Upper lobe of left lung (tissue), 6 donors: ENCODE measurements around the gene LEP. TPM values are rescaled to one million over a fixed set of nuclear protein-coding genes. Genes with fewer than 3 reads are reported as not detected.

ENCODE experiments used
- ATAC-seq, 2 donors: fragments of 200-7000 bp; cut with Tn5 transposase; one replicate each; pipeline ENCODE4 v1.9.1; 2022; ENCODE audit warnings: mild to moderate bottlenecking in 2 of 2, moderate library complexity in 2 of 2; ENCODE audit not compliant: low FRiP score in 2 of 2
- DNase-seq, 2 donors: peaks; one replicate each; pipeline ENCODE4 v3.0.0-alpha.2; 2019 to 2020
- H3K27ac ChIP-seq, 4 donors: fragments of 200-600 bp; sonication (generic); one replicate each; pipeline ENCODE4 v1.5.1; 2016 to 2019
- H3K27me3 ChIP-seq, 4 donors: fragments of 200-600 bp; sonication (generic); one replicate each; pipeline ENCODE4 v1.5.1; 2017 to 2019
- H3K36me3 ChIP-seq, 4 donors: fragments of 200-600 bp; sonication (generic); one replicate each; pipeline ENCODE4 v1.5.1; 2016 to 2019
- H3K4me1 ChIP-seq, 4 donors: fragments of 200-600 bp; sonication (generic); one replicate each; pipeline ENCODE4 v1.5.1; 2018 to 2019
- H3K4me3 ChIP-seq, 4 donors: fragments of 200-600 bp; sonication (generic); one replicate each; pipeline ENCODE4 v1.5.1; 2017 to 2019; ENCODE audit warnings: mild to moderate bottlenecking in 2 of 4, moderate library complexity in 1 of 4
- H3K9me3 ChIP-seq, 4 donors: fragments of 200-600 bp; sonication (generic); one replicate each; pipeline ENCODE4 v1.5.1; 2018 to 2019
- CTCF ChIP-seq, 6 experiments: fragments of 450-650 bp in 4 of 6; fragments of 200-600 bp in 2 of 6; sonication (generic) in 2 of 6; IDR thresholded peaks; one replicate each; pipeline ENCODE4 v1.5.1; 2016 to 2019; ENCODE audit warnings: antibody characterized with exemption in 6 of 6
- EP300 ChIP-seq, 4 donors: sonication (generic); formaldehyde crosslinking; IDR thresholded peaks; one replicate each; pipeline ENCODE4 v1.5.1; 2017; ENCODE audit warnings: antibody characterized with exemption in 4 of 4, control low read depth in 2 of 4
- POLR2A ChIP-seq, 4 donors: fragments of 450-650 bp; IDR thresholded peaks; one replicate each; pipeline ENCODE4 v1.5.1; 2016 to 2017; ENCODE audit warnings: antibody characterized with exemption in 4 of 4, mild to moderate bottlenecking in 2 of 4
- POLR2AphosphoS5 ChIP-seq, 2 donors: sonication (generic); formaldehyde crosslinking; IDR thresholded peaks; one replicate each; pipeline ENCODE4 v1.5.1; 2017; ENCODE audit warnings: antibody characterized with exemption in 2 of 2
- WGBS, 2 donors: methylation state at CpG; one replicate each; pipeline ENCODE4 v1.1.5; 2017 to 2018; 5-methylcytosine and 5-hydroxymethylcytosine counted together
- small RNA-seq, 4 donors: library from RNA; depleted of rRNA; stranded (forward); fragments of <200 nt; gene quantifications; one replicate each; pipeline ENCODE3, GENCODE V24; 2016
- total RNA-seq, 6 donors: library from RNA; depleted of rRNA in 4 of 6; stranded (reverse); fragments of >200 nt in 4 of 6; gene quantifications; one replicate each; pipeline versions ENCODE4 v1.1.0 to v1.2.1, GENCODE V29; 2016 to 2021
- donor health status: DM: no; HTN: no; CAD: no; lungs with moderate emphysema.
- donor health status: DM: no; HTN: yes; CAD: no; lungs with severe emphysema.

LEP gene
- total RNA-seq, 6 donors from 2014 or later: not detected

GRCh38 chr7:128303133-128303532 lies 62.1 kb downstream of the LEP start:
- TF ChIP-seq EP300 (IDR thresholded peaks at IDR 0.05) (no peak), POLR2A (IDR thresholded peaks at IDR 0.05) (no peak), CTCF (IDR thresholded peaks at IDR 0.05) (no peak), POLR2AphosphoS5 (IDR thresholded peaks at IDR 0.05) (no peak)
- 84 to 95% methylated on average over 2 of the region's 2 CpGs for WGBS, 2 donors
- H3K4me3 ChIP-seq: no peak overlapping the region
- H3K27ac ChIP-seq: no peak overlapping the region
- H3K9me3 ChIP-seq: no peaks in the 10 kb centered on the region
- ATAC-seq (no peak), DNase-seq (no peak)
- H3K27me3 ChIP-seq: no peaks in the 10 kb centered on the region
- H3K4me1 ChIP-seq: no peaks in the 10 kb centered on the region
- peaks cover 0 to 52% (median 25%) of the 10 kb centered on the region in 4 donors for H3K36me3 ChIP-seq

DNA sequence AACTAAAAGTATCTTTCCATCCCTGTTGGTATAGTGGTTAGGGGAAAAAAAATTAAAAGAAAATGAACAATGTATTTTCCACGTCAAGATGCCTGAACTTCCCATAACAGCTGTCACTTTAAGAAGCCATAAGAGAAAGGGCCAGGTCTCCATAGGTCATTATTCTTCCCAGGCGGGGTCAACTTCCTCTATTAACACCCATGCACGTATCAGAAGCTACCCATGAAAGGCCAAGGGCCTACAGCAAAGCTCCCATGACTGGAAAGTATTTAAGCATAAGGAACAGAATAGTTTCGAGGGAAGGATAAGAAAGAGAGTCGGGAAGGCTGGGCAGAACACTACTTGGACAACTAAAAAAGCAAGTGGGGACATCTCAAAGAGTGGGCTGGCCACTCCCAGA lies 62.6 kb downstream of the LEP start:
- Histone ChIP-seq H3K4me1 (no peaks in the 10 kb centered on the region), H3K36me3 (peaks cover 0 to 57% (median 28%) of the 10 kb centered on the region in 4 donors), H3K27ac (no peak overlapping the region), H3K9me3 (no peaks in the 10 kb centered on the region), H3K27me3 (no peaks in the 10 kb centered on the region), H3K4me3 (no peak overlapping the region)
- ATAC-seq (no peak), DNase-seq (no peak)
- 72 to 76% methylated on average over 5 of the region's 5 CpGs for WGBS, 2 donors
- TF ChIP-seq POLR2AphosphoS5 (IDR thresholded peaks at IDR 0.05) (no peak), POLR2A (IDR thresholded peaks at IDR 0.05) (no peak), CTCF (IDR thresholded peaks at IDR 0.05) (no peak), EP300 (IDR thresholded peaks at IDR 0.05) (no peak)

GRCh38 chr7:128304212-128304611 lies 63.1 kb downstream of the LEP start:
- TF ChIP-seq EP300 (IDR thresholded peaks at IDR 0.05) (no peak), POLR2A (IDR thresholded peaks at IDR 0.05) (no peak), POLR2AphosphoS5 (IDR thresholded peaks at IDR 0.05) (no peak), CTCF (IDR thresholded peaks at IDR 0.05) (no peak)
- H3K36me3 ChIP-seq: peaks cover 0 to 61% (median 30%) of the 10 kb centered on the region in 4 donors
- no peak overlapping the region for H3K27ac ChIP-seq
- no peaks in the 10 kb centered on the region for H3K27me3 ChIP-seq
- H3K4me3 ChIP-seq: no peak overlapping the region
- H3K9me3 ChIP-seq: no peaks in the 10 kb centered on the region
- WGBS, 2 donors: 92% methylated on average over 1 of the region's 1 CpG; no CpG with 5 or more reads in 1 of the 2 donors
- H3K4me1 ChIP-seq: no peaks in the 10 kb centered on the region
- DNase-seq (no peak), ATAC-seq (no peak)

GRCh38 chr7:128307061-128307460 lies 66.0 kb downstream of the LEP start:
- peaks cover 13 to 86% (median 55%) of the 10 kb centered on the region in 4 donors for H3K36me3 ChIP-seq

More at GRCh38 chr7:128307061-128307460, 66.0 kb downstream of the LEP start:
- peak in 1 of 4 donors; percentile 60 for TF ChIP-seq POLR2A (IDR thresholded peaks at IDR 0.05)
- TF ChIP-seq POLR2AphosphoS5 (IDR thresholded peaks at IDR 0.05): no peak
- 88 to 100% methylated on average over 2 of the region's 2 CpGs for WGBS, 2 donors
- Histone ChIP-seq H3K27ac (no peak overlapping the region), H3K27me3 (no peaks in the 10 kb centered on the region), H3K4me3 (no peak overlapping the region), H3K9me3 (no peaks in the 10 kb centered on the region), H3K4me1 (no peaks in the 10 kb centered on the region)
- ATAC-seq: no peak
- DNase-seq: no peak

Small RNA genes within 50 kb of the gene (small RNA-seq; reads per million reads assigned to genes)
- 0 reads per million in 4 donors for gene MIR129-1

Other genes starting within 250 kb of the LEP start
- gene LRRC4, start 209.8 kb upstream of the LEP start, total RNA-seq: 10 to 100 TPM in 3 of 6 donors, 1 to 10 TPM in 3; 3.9 to 23.3 (median 11.1) TPM
- gene RBM28, start 102.6 kb downstream of the LEP start, total RNA-seq: 100 to 1,000 TPM in 1 of 6 donors, 10 to 100 TPM in 5; 20.1 to 108 (median 29.4) TPM
- 10 to 100 TPM in 1 of 6 donors, 1 to 10 TPM in 2, under 1 TPM in 3; 0.30 to 10.5 (median 0.91) TPM for gene PRRT4, start 120.4 kb downstream of the LEP start, total RNA-seq
- 100 to 1,000 TPM in 2 of 6 donors, 10 to 100 TPM in 4; 47.2 to 107 (median 81.5) TPM for gene IMPDH1, start 168.7 kb downstream of the LEP start, total RNA-seq
- gene HILPDA, start 214.6 kb downstream of the LEP start, total RNA-seq: 10 to 100 TPM in 2 of 6 donors, 1 to 10 TPM in 4; 2.6 to 14.9 (median 7.3) TPM
- 10 to 100 TPM; 17.8 to 24.5 (median 21.2) TPM for gene METTL2B, start 235.5 kb downstream of the LEP start, total RNA-seq